Measurements from ENCODE around the gene REV3L.
"Not testable (repeated sequence)": the region's sequence is repeated elsewhere in the genome, so short reads cannot be mapped to it uniquely, and the experiment has no call there.

REV3L gene

DNA sequence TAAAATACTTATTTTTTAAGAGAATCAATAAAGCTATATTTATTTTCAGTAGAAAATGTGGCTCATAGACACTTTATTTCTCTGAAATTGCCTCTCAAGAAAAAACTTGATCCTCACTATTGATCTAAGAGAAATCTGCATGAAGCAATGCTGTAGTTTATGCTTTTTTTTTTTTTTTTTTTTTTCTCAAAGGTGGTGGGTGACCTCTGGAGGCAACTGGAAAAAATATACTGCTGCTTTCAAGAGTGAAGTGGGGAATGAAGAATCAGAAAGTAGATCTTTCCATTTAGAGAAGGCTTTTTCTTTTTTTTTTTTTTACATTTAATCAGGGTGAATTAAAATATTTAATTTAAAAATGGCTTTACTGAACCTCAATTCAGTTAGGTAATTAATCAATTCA, 226.4 kb downstream of the REV3L start:
- no peak for DNase-seq (ENCODE audit: low read depth)

DNA sequence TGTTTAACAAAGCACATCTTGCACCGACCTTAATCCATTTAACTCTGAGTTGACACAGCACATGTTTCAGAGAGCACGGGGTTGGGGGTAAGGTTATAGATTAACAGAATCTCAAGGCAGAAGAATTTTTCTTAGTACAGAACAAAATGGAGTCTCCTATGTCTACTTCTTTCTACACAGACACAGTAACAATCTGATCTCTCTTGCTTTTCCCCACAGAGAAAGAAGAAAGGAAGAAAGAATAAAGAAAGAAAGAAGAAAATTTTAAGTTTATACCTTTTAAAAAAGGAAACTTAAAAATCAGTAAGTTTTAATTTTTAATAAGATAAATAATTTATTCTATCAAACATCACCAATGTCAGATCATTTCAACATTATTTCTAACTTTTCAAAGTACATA, 227.2 kb downstream of the REV3L start:
- DNase-seq (ENCODE audit: low read depth), result not testable (repeated sequence)

DNA sequence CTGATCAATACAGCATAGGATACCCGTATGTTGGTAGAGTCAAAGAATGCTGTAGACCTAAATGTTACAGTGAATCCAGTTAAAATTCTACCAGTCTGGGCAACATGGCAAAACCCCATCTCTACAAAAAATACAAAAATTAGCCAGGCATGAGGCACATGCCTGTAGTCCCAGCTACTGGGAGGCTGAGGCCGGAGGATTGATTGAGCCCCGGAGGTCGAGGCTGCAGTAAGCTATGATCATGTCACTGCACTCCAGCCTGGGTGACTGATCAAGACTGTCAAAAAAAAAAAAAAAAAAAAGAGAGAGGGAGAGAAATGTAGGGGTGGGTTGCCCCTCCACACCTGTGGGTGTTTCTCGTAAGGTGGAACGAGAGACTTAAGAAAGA, 228.2 kb downstream of the REV3L start:
- DNase-seq (ENCODE audit: low read depth), result no peak

DNA sequence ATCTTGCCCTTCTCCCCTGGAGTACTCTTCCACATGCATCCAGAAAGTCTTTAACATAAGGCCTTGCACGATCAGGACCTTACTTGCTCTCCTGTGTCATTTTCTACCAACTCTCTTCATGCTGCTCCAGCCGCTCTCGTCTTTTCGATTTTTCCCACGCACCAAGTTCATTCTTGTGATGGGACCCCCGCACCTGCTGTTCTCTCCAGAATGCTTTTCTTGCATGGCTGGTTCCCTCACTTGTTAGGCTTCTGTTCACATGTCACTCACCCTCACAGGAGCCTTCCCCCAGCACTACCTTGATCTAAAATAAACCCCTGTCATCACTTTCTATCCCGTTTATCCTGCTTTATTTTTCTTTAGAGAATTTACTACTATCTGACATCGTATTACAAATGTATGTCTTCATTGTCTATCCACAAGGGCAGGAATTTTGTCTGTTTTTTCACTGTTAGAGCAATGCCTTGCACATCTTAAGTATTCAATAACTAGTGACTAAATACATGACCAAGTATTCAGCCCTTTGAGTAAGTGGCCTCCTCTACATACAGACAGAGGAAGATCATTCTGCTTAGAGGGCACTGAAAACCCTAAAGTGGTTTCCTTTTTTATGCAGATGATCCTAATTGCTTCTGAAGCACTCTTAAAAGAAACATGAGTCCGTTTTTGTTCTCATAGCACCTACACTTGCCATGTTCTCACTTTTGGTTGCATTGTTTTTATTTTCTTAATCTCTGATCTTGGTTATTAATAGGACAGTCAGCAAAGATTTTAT, 228.8 kb downstream of the REV3L start:
- no peak for DNase-seq (ENCODE audit: low read depth)

DNA sequence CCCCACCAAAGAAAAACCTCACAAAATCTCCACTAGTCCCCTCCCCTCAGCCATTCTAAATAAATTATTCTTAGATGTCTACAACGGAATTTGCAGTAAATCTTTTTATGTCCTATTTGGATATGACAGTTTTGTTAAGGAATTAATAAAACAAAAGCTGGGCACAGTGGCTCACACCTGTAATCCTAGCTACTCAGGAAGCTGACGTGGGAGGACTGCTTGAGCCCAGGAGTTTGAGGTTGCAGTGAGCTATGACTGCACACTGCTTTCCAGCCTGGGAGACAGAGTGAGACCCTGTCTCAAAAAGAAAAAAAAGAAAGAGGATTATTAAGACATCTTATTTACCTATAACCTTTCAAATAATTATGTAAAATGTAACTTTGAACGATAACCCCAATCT, 230.3 kb downstream of the REV3L start:
- DNase-seq (ENCODE audit: low read depth), result no peak

DNA sequence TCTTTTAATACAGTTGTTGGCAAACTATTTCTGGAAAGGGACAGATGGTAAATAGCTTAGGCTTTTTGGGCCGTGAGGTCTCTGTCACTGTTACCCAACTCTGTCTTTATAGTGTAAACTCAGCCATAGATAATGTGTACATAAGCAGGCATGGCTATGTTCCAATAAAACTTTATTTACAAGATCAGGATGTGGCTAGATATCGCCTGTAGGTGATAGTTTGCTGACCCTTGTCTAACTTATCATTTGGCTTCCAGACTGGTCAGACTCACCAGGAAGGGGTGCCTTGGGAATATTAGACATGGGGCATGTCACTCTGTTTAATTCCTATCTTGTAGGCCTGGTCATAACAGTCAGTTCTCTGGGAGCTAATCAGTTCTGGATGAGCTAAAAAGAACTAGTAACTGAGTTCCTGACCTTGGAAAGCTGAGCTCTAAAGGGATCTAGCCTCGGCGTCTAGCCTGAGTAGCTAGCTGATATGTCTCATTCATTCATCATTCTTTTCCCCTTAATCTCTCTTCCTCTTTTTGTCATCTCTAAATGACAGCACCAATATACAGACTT, 232.1 kb downstream of the REV3L start:
- DNase-seq (ENCODE audit: low read depth), result no peak
